Sigmoid colon (tissue), 4 donors: ENCODE measurements around the gene USP28.

Source experiments
- POLR2A ChIP-seq, 2 donors: fragments of 450-650 bp; IDR thresholded peaks; one replicate each; pipeline ENCODE4 v1.6.1; 2016; ENCODE audit warnings: antibody characterized with exemption in 2 of 2, mild to moderate bottlenecking in 2 of 2, moderate library complexity in 2 of 2
- POLR2AphosphoS5 ChIP-seq, 4 donors: sonication (generic); formaldehyde crosslinking; IDR thresholded peaks; one replicate each; pipeline ENCODE4 v1.6.1; 2017; ENCODE audit warnings: antibody characterized with exemption in 4 of 4
- TF ChIP-seq, protein P1 (sequence below), 4 experiments: fragments of 450-650 bp in 3 of 4; fragments of 200-600 bp in 1 of 4; IDR thresholded peaks; one replicate each; pipeline ENCODE4 v1.5.1; 2016 to 2019; ENCODE audit warnings: antibody characterized with exemption in 4 of 4, mild to moderate bottlenecking in 3 of 4, moderate library complexity in 2 of 4

DNA sequence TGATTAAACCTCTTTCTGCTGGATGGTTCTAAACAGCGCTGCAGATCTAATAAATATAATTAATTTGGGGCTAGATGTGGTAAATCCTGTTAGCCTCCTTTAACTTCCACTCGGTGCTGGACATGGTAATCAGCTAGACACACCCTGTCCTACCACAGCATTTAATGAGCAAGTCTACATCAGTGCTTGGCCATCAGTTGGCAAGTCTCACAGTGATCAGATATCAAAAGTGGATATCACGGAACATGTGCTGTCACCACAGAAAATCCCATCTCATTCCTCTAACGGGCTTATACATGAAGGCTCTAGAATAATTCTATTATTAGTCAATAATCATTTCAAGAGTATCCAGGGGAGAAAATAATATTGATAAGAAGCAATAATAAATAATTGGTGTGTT lies 5.6 kb upstream of the USP28 start:
- TF ChIP-seq POLR2A (IDR thresholded peaks at IDR 0.05), result no peak
- TF ChIP-seq, protein P1, sequence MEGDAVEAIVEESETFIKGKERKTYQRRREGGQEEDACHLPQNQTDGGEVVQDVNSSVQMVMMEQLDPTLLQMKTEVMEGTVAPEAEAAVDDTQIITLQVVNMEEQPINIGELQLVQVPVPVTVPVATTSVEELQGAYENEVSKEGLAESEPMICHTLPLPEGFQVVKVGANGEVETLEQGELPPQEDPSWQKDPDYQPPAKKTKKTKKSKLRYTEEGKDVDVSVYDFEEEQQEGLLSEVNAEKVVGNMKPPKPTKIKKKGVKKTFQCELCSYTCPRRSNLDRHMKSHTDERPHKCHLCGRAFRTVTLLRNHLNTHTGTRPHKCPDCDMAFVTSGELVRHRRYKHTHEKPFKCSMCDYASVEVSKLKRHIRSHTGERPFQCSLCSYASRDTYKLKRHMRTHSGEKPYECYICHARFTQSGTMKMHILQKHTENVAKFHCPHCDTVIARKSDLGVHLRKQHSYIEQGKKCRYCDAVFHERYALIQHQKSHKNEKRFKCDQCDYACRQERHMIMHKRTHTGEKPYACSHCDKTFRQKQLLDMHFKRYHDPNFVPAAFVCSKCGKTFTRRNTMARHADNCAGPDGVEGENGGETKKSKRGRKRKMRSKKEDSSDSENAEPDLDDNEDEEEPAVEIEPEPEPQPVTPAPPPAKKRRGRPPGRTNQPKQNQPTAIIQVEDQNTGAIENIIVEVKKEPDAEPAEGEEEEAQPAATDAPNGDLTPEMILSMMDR (IDR thresholded peaks at IDR 0.05), result no peak
- no peak for TF ChIP-seq POLR2AphosphoS5 (IDR thresholded peaks at IDR 0.05)
